Natural killer cell (primary cell): ENCODE measurements around the gene IL1F10. TPM values are rescaled to one million over a fixed set of nuclear protein-coding genes. Genes with fewer than 3 reads are reported as not detected.

Experiments
- ATAC-seq, 3 donors: fragments of 150-1000 bp in 2 of 3; fragments of 200-7000 bp in 1 of 3; cut with Tn5 transposase; 1 replicate in 1 of 3; 2 replicates in 2 of 3; pipeline ENCODE4 v1.10.0; 2021; ENCODE audit warnings: mild to moderate bottlenecking in 2 of 3, moderate library complexity in 2 of 3
- DNase-seq, 2 donors: peaks; one replicate each; pipeline versions ENCODE4 v3.0.0 to v3.0.0-alpha.2; 2013 to 2021; ENCODE audit warnings: mixed read lengths in 1 of 2
- H3K27ac ChIP-seq: one replicate; pipeline ENCODE4 v1.5.1; 2013; ENCODE audit warnings: mild to moderate bottlenecking, low read length
- H3K27me3 ChIP-seq: one replicate; pipeline ENCODE4 v1.6.1; 2013; ENCODE audit warnings: low read length; ENCODE audit not compliant: control insufficient read depth, insufficient read depth
- H3K36me3 ChIP-seq: one replicate; pipeline ENCODE4 v1.6.1; 2013; ENCODE audit warnings: low read length; ENCODE audit not compliant: control insufficient read depth, insufficient read depth
- H3K4me1 ChIP-seq: one replicate; pipeline ENCODE4 v1.6.1; 2013; ENCODE audit warnings: low read length; ENCODE audit not compliant: control insufficient read depth, insufficient read depth
- H3K4me3 ChIP-seq: one replicate; pipeline ENCODE4 v1.5.1; 2013; ENCODE audit warnings: low read length
- H3K9me3 ChIP-seq: one replicate; pipeline ENCODE4 v1.6.1; 2013; ENCODE audit warnings: low read length; ENCODE audit not compliant: control insufficient read depth, insufficient read depth
- H3K27ac Mint-ChIP-seq, 2 donors: one replicate each; pipeline ENCODE4 v1.8.0; 2022; ENCODE audit warnings: mild to moderate bottlenecking in 2 of 2, mixed read lengths in 2 of 2, moderate library complexity in 1 of 2
- H3K27me3 Mint-ChIP-seq, 2 donors: one replicate each; pipeline ENCODE4 v1.8.0; 2022; ENCODE audit warnings: low read depth in 2 of 2, mixed read lengths in 2 of 2
- H3K36me3 Mint-ChIP-seq: one replicate; pipeline ENCODE4 v1.8.0; 2022; ENCODE audit warnings: mixed read lengths
- H3K4me1 Mint-ChIP-seq, 2 donors: one replicate each; pipeline ENCODE4 v1.8.0; 2022; ENCODE audit warnings: mixed read lengths in 2 of 2
- H3K4me3 Mint-ChIP-seq: one replicate; pipeline ENCODE4 v1.8.0; 2022; ENCODE audit warnings: mild to moderate bottlenecking, moderate library complexity, mixed read lengths
- H3K9me3 Mint-ChIP-seq, 2 donors: one replicate each; pipeline ENCODE4 v1.8.0; 2022; ENCODE audit warnings: mixed read lengths in 2 of 2
- CTCF ChIP-seq: fragments of 200-600 bp; IDR thresholded peaks from one replicate; pipeline ENCODE4 v1.8.0; 2022; ENCODE audit warnings: antibody characterized with exemption
- WGBS: methylation state at CpG from one replicate; pipeline ENCODE4 v1.1.7; 2013; ENCODE audit warnings: missing lambda C conversion rate; ENCODE audit not compliant: insufficient coverage; 5-methylcytosine and 5-hydroxymethylcytosine counted together
- intact Hi-C: fragments of 100-400 bp; cut with micrococcal nuclease; formaldehyde crosslinking; loops from one replicate; pipeline ENCODE4 v1.14.2; 2022
- total RNA-seq, 4 donors: library from RNA; stranded (reverse); fragments of 120-200 nt in 1 of 4; gene quantifications; one replicate each; pipeline versions ENCODE4 v1.2.3 to v1.2.4, GENCODE V29; 2013 to 2022

Gene IL1F10
- total RNA-seq, 3 donors from 2014 or later (not counting 1 experiment from before 2014, with no cell fraction given), result not detected

DNA sequence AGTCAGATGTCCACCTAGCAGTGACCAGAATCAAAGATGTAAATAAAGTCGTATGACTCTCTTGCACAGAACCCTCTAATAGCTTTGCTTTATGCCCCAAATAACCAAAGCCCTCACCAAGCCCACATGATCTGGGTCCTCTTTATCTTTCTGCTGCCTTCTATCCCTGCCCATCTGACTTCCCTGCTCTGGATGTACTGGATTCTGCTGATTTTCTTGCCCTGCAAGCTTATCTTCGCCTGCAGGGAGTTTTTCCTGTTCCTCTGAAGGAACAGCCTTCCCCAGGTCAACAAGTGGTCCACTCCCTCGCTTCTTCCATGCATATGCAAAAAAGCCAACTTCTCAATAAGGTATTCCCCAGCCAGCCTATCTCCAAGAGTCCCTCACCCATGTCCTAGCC is 33.8 kb upstream of the IL1F10 start:
- no peaks in the 10 kb centered on the region for H3K9me3 Mint-ChIP-seq
- intact Hi-C loops, result no loop called here

DNA sequence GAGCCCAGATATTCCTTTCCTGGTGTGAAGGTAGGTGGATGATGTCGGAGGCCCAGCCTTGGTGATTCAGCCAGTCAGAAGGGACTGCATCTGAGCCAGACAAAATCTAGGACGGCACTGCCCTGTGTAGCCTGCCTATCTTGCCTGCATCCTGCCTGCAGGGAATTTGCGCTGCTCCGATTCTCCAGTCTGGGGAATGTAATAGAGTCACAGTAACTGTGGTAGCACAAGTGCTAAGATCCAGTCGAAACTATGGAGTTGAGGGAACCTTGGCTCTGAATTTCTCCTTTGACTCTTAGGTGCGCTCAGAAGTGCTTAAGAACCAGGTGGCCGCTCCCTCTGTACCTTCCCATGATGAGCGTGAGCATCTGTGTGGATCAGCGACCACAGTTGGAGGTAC is 31.0 kb upstream of the IL1F10 start:
- 90% methylated on average over 9 of the region's 9 CpGs for WGBS
- no peak overlapping the region for H3K27ac ChIP-seq
- intact Hi-C loops, result no loop called here
- H3K4me3 ChIP-seq, result no peak overlapping the region
- DNase-seq, result no peak
- no peaks in the 10 kb centered on the region for H3K4me1 ChIP-seq
- no peaks in the 10 kb centered on the region for H3K36me3 ChIP-seq
- Mint-ChIP-seq H3K36me3 (no peaks in the 10 kb centered on the region), H3K9me3 (no peaks in the 10 kb centered on the region), H3K4me1 (no peaks in the 10 kb centered on the region), H3K27ac (no peak overlapping the region), H3K27me3 (peaks cover 16 to 46% of the 10 kb centered on the region in 2 donors), H3K4me3 (no peak overlapping the region)
- no peaks in the 10 kb centered on the region for H3K9me3 ChIP-seq
- H3K27me3 ChIP-seq, result no peaks in the 10 kb centered on the region
- ATAC-seq, result no peak
- TF ChIP-seq CTCF, result no peak

More for the DNA sequence above, 33.8 kb upstream of the IL1F10 start:
- Mint-ChIP-seq H3K27ac (no peak overlapping the region), H3K4me3 (no peak overlapping the region), H3K36me3 (no peaks in the 10 kb centered on the region), H3K4me1 (no peaks in the 10 kb centered on the region), H3K27me3 (peaks cover 28 to 50% of the 10 kb centered on the region in 2 donors)
- TF ChIP-seq CTCF, result no peak
- H3K27ac ChIP-seq, result no peak overlapping the region
- no peak overlapping the region for H3K4me3 ChIP-seq
- no peak for DNase-seq
- H3K36me3 ChIP-seq, result no peaks in the 10 kb centered on the region
- H3K27me3 ChIP-seq, result no peaks in the 10 kb centered on the region
- 75% methylated on average over 3 of the region's 3 CpGs for WGBS
- ATAC-seq, result no peak
- H3K9me3 ChIP-seq, result no peaks in the 10 kb centered on the region
- H3K4me1 ChIP-seq, result no peaks in the 10 kb centered on the region

- Mint-ChIP-seq H3K9me3 (no peaks in the 10 kb centered on the region), H3K27me3 (peaks cover 19 to 55% of the 10 kb centered on the region in 2 donors), H3K4me1 (no peaks in the 10 kb centered on the region), H3K36me3 (no peaks in the 10 kb centered on the region), H3K4me3 (no peak overlapping the region), H3K27ac (no peak overlapping the region)
- no peaks in the 10 kb centered on the region for H3K9me3 ChIP-seq
- H3K27me3 ChIP-seq, result peaks cover 2% of the 10 kb centered on the region
- WGBS, result 81% methylated on average over 3 of the region's 3 CpGs
- no peak for TF ChIP-seq CTCF
- DNase-seq (no peak), ATAC-seq (no peak)
- no peak overlapping the region for H3K27ac ChIP-seq
- H3K4me3 ChIP-seq, result no peak overlapping the region
- no peaks in the 10 kb centered on the region for H3K4me1 ChIP-seq
- no peaks in the 10 kb centered on the region for H3K36me3 ChIP-seq
- intact Hi-C loops, result no loop called here
Observed at GRCh38 chr2:113038291-113038690, 29.5 kb upstream of the IL1F10 start.

GRCh38 chr2:113039158-113039557 is 28.6 kb upstream of the IL1F10 start:
- no peaks in the 10 kb centered on the region for H3K9me3 Mint-ChIP-seq
- intact Hi-C loops, result no loop called here
- H3K4me1 Mint-ChIP-seq, result no peaks in the 10 kb centered on the region
- TF ChIP-seq CTCF, result no peak
- Histone ChIP-seq H3K36me3 (no peaks in the 10 kb centered on the region), H3K4me1 (no peaks in the 10 kb centered on the region), H3K4me3 (no peak overlapping the region), H3K9me3 (no peaks in the 10 kb centered on the region), H3K27me3 (peaks cover 2% of the 10 kb centered on the region), H3K27ac (no peak overlapping the region)
- no peak overlapping the region for H3K4me3 Mint-ChIP-seq
- DNase-seq, result no peak
- no peaks in the 10 kb centered on the region for H3K36me3 Mint-ChIP-seq
- no peak for ATAC-seq
- H3K27me3 Mint-ChIP-seq, result peaks cover 16 to 51% of the 10 kb centered on the region in 2 donors
- no peak overlapping the region for H3K27ac Mint-ChIP-seq
- 100% methylated on average over 1 of the region's 2 CpGs for WGBS
